ENCODE results near the gene RPL18.
"Not testable (repeated sequence)": the region's sequence is repeated elsewhere in the genome, so short reads cannot be mapped to it uniquely, and the experiment has no call there.

RPL18 gene

DNA sequence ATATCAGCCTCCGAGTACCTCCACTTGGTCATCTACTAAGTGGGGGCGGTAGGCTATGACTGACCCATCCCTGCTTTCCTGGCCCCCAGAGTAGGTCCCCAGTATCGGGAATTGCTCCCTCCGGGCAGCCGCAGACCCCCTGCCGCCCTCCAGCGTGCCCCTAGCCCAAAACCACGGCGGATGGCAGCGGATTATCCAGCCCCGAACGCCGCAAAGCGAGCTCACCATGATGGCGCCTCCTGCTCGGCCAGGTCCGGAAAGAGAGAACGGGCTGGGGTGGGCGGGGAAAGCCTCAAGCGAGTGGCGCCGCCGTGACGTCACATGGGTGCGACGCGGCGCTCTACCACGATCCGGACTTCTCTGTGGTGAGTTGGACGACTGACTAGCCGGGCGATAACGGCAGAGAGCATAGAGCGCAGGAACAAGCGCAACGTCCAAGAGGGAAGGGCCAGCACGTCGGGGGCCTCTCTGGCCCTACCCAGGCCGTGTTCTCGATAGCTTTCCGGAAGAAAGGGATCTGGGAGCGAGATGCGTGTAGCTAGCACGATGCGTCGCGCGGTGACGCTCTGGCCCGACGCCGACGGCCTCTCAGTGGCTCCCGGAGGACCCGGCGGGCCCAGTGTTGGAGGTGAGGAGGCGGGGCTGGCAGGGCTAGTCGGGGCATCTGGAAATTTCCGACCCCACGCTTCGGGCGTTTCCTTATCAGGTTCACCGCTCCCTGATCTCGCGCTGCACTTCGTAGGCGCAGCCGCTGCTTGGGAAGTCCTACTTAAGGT, at the start of gene RPL18, which contains the start of gene SPHK2:
Gene RPL18, minus strand, starts transcription at position 263 of the 776 bp plus-strand sequence. Its CDS starts 35 bp downstream, at position 228.
Gene SPHK2, plus strand, starts transcription at position 591 of the 776 bp plus-strand sequence. CDS start 1,009 bp downstream, outside the sequence.
- in situ Hi-C loops (cut with MboI; ENCODE audit: low sequenced_read_pairs): no loop called here

DNA sequence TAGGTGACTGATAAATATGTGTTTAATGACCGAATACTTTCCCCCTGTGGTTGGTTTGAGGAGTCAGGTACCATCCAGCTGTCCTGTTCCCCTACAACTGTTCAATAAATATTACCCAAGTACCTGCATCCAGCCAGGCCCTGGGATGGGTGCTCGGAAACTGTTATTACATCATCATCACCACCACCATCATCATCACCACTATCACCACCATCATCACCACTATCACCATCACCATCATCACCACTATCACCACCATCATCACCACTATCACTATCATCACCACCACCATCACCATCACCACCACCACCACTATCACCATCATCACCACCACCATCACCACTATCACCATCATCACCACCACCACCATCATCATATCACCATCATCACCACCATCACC, 49.8 kb upstream of the RPL18 start:
- in situ Hi-C loops (cut with MboI; ENCODE audit: low sequenced_read_pairs): no loop called here

- in situ Hi-C loops (cut with MboI; ENCODE audit: low sequenced_read_pairs): no loop called here
Measured at GRCh38 chr19:48668332-48668731, 49.4 kb upstream of the RPL18 start.

DNA sequence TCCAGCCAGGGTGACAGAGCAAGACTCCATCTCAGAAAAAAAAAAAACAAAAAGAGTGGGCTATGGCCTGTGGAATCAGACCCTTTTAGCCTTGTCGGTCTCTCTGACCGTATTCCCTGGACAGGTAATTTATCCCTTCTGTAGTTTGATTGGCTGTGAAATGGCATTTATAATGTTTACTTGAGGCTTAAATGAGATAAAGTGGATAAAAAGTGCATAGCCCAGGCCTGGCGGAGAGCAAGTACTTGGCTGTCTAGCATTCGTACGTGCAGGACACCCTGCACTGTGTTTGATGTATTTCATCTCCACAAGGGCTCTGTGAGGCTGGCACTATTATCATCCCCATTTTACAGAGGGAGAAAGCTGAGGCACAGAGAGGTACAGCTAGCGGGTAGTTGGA, 46.8 kb upstream of the RPL18 start:
- in situ Hi-C loops (cut with MboI; ENCODE audit: low sequenced_read_pairs): no loop called here

GRCh38 chr19:48664476-48664875, 45.5 kb upstream of the RPL18 start:
- in situ Hi-C loops (cut with MboI; ENCODE audit: low sequenced_read_pairs): no loop called here

DNA sequence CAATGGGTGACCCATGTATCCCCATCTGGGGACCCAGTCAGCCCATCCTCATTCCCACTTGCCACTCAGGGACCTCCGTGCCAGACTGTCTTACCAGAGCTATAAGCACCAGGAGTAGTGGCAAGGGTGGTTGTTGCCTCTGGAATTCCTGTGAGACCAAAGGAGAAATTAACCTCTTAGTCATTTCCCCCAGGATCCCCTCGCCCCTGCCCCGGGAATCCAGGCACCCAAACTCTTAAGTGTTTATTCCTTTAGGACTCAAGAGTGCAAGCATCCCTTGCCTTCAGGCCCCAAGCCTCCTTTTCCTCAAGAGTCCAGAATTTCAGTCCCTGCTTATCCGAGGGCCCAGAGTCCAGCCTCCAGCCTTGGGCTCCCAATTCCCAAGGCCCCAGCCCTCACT, 44.7 kb upstream of the RPL18 start:
- in situ Hi-C loops (cut with MboI; ENCODE audit: low sequenced_read_pairs): no loop called here

DNA sequence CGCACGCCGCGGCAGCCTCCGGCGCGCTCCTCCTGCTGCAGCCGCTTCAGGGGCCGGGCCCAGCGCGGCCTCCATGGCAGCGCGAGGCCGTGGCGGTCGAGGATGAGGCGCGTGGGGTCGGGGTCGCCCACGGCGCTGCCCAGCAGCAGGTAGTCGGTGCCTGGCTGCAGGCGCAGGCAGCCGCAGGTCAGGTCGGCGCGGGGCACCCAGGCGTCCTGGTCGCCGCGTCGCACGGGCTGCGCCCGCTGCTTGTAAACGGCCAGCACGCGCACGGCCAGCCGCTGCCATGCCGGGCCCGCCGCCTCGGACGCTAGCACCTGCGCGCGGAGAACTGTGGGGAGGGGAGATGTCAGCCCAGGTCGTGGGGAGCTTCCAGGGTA, 42.7 kb upstream of the RPL18 start:
- in situ Hi-C loops (cut with MboI; ENCODE audit: low sequenced_read_pairs): no loop called here

DNA sequence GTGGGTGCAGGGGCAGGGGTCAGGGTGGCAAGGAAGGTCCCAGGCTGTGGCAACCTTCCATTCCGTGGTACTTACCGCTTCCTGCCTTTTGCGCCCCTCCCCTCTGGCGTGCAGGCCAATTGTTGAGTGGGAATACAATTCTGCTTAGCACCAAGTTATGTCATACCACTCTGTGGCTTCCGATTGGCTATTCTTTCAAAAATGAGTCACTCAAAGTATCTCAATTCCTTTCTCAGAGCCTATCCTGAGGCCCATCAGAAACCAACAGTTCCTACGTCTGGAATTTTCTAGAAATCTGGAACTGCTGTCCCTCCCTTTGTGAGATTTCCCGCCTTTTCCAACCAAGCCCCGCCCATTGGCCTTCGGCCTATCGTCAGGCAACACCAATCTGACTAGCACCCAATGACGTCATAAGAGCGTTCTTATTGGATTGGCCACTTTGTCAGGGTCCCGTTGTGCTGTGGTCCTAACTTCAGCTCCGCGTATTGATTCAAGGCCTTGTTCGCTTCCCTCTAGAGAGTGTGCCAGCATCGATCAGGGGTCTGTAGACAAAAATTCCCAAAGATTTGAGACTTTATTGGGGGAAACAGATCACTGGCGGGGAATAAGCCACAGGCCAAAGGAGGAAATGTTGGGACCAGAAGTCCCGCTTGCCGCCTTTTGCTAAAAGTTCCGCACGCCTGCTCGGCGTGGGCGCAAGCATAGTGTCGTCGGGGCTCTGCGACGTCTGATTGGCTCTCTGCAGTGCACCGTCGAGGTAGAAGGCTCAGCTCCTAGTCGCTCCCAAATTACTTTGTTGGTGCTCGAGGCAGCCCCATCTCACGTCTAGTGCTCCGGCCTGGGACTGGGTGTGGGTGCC, 42.1 kb upstream of the RPL18 start:
- in situ Hi-C loops (cut with MboI; ENCODE audit: low sequenced_read_pairs): no loop called here

DNA sequence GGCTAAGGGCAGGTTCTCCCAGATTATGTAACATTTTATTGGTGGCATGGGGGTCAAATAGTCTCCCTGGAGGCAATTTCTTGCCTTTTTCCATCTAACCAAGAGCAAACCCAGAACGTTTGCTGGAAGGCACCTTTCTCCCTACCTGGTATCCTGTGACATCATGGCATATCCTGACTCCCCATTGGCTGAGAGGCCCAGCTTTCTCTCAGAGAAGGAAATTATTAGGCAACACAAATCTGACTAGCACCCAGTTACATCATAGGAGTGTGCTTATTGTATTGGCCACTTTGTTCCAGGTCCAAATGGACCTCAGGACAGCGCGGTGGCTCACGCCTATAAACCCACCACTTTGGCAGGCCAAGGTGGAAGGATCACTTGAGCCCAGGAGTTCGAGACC, 40.8 kb upstream of the RPL18 start:
- in situ Hi-C loops (cut with MboI; ENCODE audit: low sequenced_read_pairs): no loop called here

GRCh38 chr19:48658483-48658882, 39.5 kb upstream of the RPL18 start:
- in situ Hi-C loops (cut with MboI; ENCODE audit: low sequenced_read_pairs): no loop called here

- in situ Hi-C loops (cut with MboI; ENCODE audit: low sequenced_read_pairs): not testable (repeated sequence)
Measured at GRCh38 chr19:48657828-48658227, 38.9 kb upstream of the RPL18 start.

DNA sequence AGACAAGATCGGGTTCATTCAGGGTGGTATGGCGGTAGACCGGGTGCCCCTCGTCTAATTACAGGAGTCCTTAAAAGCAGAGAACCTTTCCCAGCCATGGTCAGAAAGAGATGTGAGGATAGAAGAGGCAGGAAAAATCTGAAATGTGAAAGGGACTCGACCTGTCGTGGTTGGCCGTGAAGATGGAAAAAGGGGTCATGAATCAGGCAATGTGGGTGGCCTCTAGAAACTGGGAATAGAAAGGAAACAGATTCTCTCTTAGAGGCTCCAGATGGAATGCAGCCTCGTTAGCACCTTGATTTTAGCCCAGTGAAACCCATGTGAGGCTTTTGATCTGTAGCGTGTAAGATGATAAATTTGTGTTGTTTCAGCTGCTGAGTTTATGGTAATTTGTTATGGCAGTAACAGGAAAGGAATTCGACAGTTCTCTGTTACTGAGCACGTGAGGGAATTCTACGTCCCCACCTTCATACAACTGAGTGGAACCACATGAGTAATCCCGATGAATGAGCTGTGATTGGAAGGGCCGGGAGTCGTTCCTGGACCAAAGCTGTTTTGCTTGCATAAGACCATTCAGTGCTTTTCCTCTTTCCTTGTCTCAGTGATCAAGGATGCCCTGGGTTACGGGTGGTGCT, 38.0 kb upstream of the RPL18 start:
- in situ Hi-C loops (cut with MboI; ENCODE audit: low sequenced_read_pairs): no loop called here

DNA sequence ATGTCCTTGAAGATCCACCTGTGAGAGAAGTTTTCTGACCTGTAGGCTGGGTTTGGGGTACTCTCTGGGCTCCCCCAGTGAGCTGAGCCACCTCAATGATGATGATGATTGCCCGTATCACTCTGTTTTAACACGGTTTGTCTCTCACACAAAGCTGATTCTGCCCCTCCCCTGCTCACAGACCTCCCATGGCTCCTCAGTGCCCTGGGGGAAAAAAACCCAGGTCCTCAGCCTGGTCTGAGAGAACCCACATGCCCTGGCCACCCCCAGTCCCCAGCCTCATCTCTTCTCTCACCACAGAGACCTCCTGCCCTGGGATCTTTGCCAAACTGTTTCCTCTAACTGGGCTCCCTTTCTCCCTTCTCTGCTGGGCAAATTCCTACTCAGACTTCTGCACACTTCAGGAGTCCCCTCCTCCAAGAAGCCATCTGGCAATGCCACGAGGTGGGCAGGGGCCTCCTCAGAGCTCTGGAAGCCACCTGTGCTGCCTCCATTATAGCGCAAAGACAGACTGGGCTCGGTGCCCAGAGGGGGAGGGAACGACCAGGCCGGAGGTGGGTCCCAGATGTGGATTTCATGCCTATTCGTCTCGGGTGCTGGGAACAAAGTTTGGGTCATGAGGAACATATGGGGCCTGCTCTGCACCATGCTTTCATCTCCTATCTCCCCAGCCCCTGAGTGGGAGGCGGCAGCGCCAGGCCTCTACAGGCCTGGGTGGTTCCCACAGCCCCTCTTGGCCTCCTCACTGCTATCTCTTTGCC, 35.5 kb upstream of the RPL18 start:
- in situ Hi-C loops (cut with MboI; ENCODE audit: low sequenced_read_pairs): no loop called here

GRCh38 chr19:48651683-48652048, 32.7 kb upstream of the RPL18 start:
- in situ Hi-C loops (cut with MboI; ENCODE audit: low sequenced_read_pairs): no loop called here

DNA sequence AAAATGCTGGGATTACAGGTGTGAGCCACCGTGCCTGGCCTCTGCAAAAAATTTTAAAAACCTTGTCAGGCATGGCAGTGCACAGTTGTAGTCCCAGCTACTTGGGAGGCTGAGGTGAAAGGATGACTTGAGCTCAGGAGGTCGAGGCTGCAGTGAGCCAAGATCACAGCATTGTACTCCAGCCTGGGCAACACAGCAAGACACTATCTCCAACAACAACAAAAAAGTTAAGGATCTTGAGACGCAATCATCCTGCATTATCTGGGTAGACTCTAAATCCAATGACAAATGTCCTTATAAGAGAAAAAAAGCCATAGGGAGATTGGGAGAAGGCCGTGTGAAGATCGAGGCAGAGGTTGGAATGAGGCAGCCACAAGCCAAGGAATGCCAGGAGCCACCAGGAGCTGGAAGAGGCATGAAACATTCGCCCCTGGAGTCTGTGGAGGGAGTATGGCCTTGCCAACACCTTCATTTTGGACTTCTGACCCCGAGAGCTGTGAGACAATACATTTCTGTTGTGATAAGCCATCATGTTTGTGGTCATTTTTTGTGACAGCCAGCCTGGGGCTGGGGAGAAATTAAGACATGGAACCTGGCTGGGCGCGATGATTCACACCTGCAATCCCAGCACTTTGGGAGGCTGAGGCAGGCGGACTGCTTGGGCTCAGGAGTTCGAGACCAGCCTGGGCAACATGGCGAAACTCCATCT, 32.1 kb upstream of the RPL18 start:
- in situ Hi-C loops (cut with MboI; ENCODE audit: low sequenced_read_pairs): no loop called here

- in situ Hi-C loops (cut with MboI; ENCODE audit: low sequenced_read_pairs): no loop called here
Measured at GRCh38 chr19:48648134-48648533, 29.2 kb upstream of the RPL18 start.

GRCh38 chr19:48646722-48647216, 27.8 kb upstream of the RPL18 start:
- in situ Hi-C loops (cut with MboI; ENCODE audit: low sequenced_read_pairs): no loop called here

DNA sequence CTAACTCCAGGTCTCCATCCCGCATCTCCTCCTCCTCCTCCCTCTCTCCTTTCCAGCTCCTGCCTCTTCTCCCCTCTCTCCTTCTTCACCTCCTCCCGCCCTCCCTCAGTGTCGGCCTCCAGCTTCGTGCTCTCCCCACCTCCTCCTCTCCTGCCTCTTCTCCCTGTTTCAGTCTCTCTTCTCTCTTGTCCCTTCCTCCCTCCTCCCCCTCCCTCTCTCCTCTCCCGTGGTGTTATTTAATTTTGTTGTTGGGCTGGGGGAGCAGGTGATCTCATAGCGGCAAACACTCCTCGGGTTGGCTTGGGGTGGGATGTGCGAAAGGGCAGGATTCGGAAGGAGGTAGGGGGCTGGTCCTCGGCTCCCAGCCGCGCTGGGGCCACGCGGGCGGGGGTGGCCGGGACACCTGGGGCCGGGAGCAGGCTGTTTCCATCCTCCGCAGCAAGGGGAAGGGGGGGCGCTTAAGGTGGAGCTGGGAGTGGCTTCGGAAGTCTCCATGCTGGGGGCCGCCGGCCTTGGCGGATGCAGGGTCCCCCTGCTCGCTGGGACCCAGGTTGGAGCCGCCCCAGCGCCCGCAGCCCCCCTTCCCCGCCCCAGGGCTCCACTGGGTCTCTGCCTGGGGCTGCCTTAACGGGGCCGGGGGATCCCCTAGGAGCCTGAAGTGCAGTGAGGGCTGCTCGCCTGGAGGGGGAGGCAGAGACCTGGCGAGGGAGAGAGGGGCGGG, 27.2 kb upstream of the RPL18 start, which contains the start of gene CA11:
Gene CA11, minus strand, starts transcription at position 187 of the 721 bp plus-strand sequence. CDS start 555 bp downstream, outside the sequence.
- in situ Hi-C loops (cut with MboI; ENCODE audit: low sequenced_read_pairs): no loop called here

DNA sequence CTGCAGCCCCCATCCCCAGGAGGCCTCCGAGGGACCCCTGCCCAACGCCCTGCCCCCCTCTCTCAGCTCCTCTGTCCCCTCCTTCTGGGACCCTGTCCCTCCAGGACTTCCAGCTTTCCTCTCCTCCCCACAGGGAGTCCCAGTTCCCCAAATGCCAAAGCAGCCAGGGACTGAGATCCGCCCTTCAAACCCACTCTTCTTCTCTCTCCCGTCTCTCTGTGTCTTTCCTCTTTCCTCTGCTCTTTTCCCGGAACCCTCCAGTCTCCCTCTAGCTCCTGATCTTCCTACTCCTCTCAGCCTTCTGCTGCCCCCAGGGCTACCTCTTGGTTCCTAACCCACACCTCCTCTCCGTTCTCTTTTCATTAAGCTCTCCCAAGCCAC, 26.6 kb upstream of the RPL18 start:
- in situ Hi-C loops (cut with MboI; ENCODE audit: low sequenced_read_pairs): no loop called here

All from hTERT RPE-1 (cell line).